NCI-H524 treated with DMSO at 0.1 percent for 48 hours (cell line): ENCODE data around the gene SKA1.
"Not testable (repeated sequence)": the region's sequence is repeated elsewhere in the genome, so short reads cannot be mapped to it uniquely, and the experiment has no call there.

Experiments used
- DNase-seq: peaks from one replicate; lab custom pipeline; 2025; lab: John Stamatoyannopoulos, UW

Gene SKA1

GRCh38 chr18:50395093-50395492, 20.2 kb downstream of the SKA1 start:
- DNase-seq = no peak

DNA sequence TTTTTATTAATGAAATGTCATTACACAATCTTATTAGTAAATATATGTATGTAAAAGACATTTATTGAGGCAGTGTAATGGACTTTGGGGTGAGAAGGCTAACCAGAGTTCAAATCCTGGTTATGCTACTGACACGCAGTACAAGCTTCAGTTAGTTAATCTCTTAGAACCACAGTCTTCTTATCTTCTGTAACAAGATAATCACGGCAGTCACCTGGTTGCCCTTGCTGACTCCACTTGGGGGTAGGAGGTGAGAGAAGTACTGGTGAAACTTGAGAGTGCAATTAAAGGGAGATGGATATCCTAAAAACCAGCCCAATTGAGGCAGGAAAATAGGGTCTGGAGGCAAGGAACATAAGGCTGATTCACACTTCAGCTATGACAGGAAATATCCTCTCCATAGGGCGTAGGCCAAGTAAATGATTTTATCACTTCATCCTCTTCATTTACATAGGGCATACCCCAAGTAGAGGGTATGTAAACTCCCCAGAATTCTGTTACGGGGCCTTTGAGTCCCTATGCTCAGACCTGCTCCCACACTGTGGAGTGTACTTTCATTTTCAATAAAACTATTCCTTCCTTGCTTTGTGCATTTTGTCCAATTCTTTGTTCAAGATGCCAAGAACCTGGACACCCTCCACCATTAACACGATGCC, 21.3 kb downstream of the SKA1 start:
- no peak for DNase-seq

- no peak for DNase-seq
These were observed 22.2 kb downstream of the SKA1 start for GRCh38 chr18:50397023-50397422.

DNA sequence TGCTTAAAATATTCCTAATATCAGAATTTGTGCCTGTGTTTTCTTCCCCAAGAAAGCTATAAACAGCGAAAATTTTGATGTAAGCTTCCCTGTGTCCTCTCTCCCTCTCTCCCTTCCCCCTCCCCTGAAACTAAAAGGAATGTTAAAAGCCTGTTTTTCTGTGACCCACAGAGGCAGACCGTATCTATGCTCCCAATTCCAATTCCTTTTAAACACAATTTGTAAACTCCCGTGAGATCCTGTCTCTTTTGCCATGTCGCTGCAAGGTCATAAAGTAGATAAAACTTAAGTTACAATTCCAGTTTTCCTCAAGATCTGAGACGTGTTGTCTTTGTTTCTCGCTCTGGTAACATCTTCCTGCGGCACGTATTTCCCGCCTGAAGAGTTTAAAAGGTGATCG, 23.3 kb downstream of the SKA1 start:
- no peak for DNase-seq

DNA sequence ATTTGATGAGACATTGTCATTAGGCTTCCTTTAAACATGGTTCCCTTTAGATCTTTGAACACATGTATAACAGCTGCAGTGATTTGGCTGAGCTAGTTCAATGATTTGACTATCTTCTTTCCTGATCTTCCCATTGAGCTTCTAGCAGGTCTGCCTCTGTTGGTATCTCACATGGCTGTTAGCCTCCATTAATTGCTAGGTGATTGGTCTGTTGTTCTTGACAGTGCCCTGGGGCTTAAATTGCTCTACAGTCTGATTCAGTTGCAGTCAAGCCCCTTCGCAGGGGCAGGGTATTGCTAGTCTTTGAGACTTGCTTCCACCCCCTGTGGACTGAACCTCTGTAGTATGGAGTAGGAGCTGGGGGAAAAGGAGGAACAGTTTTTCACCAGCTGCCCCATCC, 24.1 kb downstream of the SKA1 start:
- DNase-seq = no peak

DNA sequence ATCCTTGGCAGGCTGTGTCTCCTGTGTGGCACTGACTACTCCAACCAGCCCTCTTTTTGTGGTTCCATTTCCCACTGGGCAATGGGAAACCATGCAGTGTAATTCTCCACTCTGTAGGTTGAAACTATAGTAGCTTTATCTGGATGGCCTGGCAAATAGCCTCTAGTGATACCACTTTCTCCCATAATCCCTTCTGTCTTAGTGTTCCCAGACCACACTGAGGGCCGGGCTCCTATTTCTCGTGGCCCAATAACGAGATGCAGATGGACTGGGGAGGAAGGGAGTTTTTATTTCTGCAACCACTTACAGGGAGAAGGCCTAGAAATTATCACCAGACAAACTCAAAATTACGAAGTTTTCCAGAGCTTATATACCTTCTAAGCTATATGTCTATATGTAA, 24.7 kb downstream of the SKA1 start:
- DNase-seq = no peak

GRCh38 chr18:50400438-50400837, 25.6 kb downstream of the SKA1 start:
- DNase-seq = not testable (repeated sequence)

DNA sequence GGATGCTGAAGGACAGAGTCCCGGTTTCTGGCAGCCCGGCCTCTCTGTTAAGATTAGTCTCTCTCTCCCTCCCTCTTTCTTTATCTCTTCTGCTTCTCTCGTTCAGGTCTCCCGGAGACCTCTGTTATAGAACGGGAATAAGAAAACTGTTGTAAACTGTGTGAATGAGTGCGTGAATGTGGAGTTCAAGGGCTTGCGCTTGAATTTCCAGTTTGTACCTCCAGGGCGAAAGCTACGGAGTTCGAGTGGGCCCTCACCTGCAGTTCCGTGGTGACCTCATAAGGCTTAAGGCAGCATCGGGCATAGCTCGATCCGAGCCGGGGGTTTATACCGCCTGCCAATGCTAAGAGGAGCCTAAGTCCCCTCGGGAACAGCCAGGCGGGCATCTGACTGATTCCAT, 26.4 kb downstream of the SKA1 start:
- no peak for DNase-seq

DNA sequence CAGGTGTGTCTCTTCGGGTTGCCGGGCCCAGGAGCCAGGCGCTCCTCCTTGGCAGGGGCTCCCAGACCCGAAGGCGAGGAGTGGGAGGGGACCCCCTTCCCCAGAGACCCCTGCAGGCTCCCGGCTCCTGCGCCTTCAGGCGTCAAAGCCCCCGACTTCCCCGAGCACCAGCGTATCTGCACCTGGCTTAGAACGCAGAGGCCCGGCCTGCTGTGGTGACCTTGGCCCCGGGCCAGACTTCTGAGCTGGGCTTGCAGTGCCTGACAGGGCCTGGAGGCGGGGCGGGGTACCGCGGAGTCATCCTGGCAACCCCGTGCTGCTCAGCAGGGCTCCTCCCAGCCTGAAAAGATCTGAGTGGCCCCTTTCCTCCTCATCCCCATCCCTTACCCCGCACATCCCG, 27.0 kb downstream of the SKA1 start:
- no peak for DNase-seq

GRCh38 chr18:50404752-50405581, 30.1 kb downstream of the SKA1 start:
- DNase-seq = not testable (repeated sequence)

DNA sequence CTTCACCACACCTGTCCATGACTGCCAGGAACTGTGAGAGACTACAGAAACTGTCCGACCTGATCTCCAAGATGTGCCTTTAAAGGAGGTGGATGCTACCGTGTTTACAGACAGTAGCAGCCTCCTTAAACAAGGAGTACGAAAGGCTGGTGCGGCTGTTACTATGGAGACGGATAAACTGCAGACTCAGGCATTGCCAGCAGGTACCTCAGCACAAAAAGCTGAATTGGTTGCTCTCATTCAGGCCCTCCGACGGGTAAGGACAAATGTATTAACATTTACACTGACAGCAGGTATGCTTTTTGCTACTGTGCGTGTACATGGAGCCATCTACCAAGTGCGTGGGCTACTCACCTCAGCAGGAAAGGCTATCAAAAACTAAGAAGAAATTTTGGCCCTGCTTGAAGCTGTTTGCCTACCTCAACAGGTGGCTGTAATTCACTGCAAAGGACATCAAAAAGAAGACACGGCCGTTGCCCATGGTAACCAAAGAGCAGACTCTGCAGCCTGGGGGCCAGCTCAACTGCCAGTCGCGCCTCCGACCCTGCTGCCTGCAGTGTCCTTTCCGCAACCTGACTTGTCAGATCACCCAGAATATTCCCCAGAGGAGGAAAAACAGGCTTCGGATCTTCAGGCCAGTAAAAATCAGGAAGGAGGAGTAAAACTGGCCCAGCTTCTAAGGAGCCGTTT, 30.9 kb downstream of the SKA1 start:
- DNase-seq = no peak

DNA sequence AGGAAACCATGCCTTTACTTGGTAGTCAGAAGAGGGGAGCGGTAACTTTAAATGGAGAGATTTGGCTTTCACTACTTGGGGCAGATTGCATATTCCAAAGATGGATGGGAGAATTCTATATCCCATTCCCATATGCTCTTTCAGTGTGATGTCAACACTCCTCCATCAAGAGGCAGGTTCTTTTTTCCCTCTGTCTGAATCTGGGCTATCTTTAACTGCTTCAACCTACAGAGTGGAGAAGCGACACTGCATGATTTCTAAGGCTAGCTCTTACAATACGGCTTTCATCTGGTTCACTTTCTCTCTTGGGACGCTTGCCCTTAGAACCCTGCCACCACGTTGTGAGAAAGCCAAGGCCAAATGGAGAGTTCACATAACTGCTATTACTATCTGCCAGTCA, 34.4 kb downstream of the SKA1 start:
- no peak for DNase-seq

- no peak for DNase-seq
These were observed 35.2 kb downstream of the SKA1 start for GRCh38 chr18:50410008-50410407.

- DNase-seq = no peak
These were observed 36.0 kb downstream of the SKA1 start for GRCh38 chr18:50410894-50411293.

DNA sequence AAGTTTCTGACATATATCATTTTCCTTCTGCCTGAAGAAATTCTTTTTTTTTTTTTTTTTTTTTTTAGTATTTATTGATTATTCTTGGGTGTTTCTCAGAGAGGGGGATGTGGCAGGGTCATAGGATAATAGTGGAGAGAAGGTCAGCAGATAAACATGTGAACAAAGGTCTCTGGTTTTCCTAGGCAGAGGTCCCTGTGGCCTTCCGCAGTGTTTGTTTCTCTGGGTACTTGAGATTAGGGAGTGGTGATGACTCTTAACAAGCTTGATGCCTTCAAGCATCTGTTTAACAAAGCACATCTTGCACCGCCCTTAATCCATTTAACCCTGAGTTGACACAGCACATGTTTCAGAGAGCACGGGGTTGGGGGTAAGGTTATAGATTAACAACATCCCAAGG, 42.0 kb downstream of the SKA1 start:
- peak; percentile 13 for DNase-seq

- DNase-seq = not testable (repeated sequence)
These were observed 42.9 kb downstream of the SKA1 start for GRCh38 chr18:50417705-50418104.

DNA sequence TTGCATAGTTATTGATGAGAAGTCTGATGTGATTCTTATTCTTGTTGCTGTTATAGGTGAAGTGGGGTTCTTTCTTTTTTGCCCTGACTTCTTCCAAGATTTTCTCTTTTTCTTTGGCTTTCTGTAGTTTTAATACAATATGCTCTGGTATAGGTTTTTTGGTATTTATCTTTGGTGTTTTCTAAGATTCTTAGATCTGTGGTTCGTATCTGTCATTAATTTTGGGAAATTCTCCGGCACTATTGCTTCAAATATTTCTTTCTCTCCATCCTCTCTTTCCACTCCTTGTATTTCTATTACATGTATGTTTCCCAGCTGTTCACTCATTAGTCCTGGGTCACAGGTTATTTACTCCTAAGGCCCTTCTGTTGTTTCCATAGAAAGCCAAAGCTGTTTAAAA, 43.8 kb downstream of the SKA1 start:
- DNase-seq = no peak

DNA sequence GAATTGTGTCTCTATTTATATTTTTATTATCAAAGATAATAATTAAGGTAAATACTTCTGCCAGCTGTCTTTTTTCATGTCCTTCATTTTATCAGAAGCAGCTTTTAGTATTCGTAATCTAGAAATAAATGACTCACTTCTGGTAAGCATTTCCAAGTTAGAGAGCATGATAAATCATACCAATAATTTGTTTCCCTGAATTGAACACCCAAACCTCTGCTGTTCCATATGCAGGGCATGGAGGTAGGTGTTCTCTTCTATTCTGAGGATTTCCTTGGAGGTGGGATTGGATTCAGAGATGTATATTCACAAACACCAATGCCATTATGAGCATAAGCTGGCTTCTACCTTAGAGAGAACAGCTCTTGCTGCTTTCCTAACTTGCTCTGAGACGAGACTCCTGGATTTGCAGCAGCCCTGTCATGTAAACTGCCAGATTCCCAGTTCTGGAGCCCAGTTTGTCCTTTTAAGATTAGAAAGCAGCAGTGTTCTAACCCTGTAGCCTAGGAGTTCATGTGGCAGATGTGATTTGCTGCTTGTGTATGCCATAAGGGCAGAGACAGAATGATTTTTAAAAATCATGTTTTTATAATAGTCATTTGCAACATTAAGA, 47.5 kb downstream of the SKA1 start:
- DNase-seq = no peak

DNA sequence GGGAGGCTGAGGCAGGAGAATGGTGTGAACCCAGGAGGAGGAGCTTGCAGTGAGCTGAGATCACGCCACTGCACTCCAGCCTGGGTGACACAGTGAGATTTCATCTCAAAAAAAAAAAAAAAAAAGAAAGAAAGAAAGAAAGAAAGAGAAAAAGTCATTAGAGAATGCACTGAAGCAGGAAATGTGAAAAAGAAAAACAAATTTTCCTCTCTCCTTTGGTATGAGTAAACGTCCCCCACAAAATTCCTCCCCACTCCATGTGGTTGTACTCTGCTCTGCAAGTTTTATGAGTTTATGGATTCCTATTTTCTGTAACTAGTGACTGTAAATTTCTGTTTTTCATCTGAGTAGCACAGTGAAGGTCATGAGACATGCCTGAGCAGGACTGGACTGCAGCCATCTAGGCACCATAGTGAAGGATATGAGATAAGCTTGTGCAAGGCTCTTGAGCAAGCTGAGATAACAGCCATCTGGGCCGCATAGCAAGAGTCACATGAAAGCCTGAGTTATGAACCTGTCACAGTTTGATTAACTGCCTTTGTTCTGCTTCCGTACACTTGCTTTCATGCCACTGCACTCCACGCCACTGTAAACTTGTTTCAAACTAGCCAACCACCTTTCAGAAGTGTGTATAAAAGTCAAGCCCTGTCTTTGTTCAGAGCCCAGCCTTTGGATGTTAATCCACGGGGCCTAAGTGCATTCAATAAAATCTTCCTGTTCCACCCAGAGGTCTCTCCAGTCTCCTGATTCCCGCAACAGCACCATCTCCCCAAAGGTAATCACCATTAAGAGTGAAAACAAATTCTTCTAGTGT, 50.2 kb downstream of the SKA1 start:
- no peak for DNase-seq

GRCh38 chr18:50427896-50428295, 53.0 kb downstream of the SKA1 start:
- no peak for DNase-seq

- no peak for DNase-seq
These were observed 53.8 kb downstream of the SKA1 start for GRCh38 chr18:50428531-50429206.
